Activated CD4-positive, alpha-beta T cell treated with anti-CD3 and anti-CD28 coated beads for 24 hours (primary cell): Measurements from ENCODE around the gene MRNIP.
"Not testable (repeated sequence)": the region's sequence is repeated elsewhere in the genome, so short reads cannot be mapped to it uniquely, and the experiment has no call there.

ENCODE experiments used
- DNase-seq, 2 donors: peaks; one replicate each; pipeline ENCODE4 v3.0.0-alpha.2; 2020; ENCODE audit warnings: low read depth in 2 of 2

The MRNIP gene

GRCh38 chr5:179793468-179794139 is 65.0 kb downstream of the MRNIP start, which contains the start of gene LTC4S:
Gene LTC4S, plus strand, starts transcription at chr5:179793986. Its CDS starts 95 bp downstream, at chr5:179794081.
- DNase-seq: no peak

GRCh38 chr5:179792612-179793467 is 65.8 kb downstream of the MRNIP start:
- no peak for DNase-seq

GRCh38 chr5:179791881-179792611 is 66.6 kb downstream of the MRNIP start:
- no peak for DNase-seq

- not testable (repeated sequence) for DNase-seq
These were observed 69.3 kb downstream of the MRNIP start for GRCh38 chr5:179789278-179789677.

GRCh38 chr5:179788193-179788854 is 70.3 kb downstream of the MRNIP start:
- no peak for DNase-seq
